Activated CD4-positive, alpha-beta memory T cell treated with anti-CD3 and anti-CD28 coated beads, Interleukin-2, amount 10 ng/mL, durations not matched to agents 7 days and 5 days (primary cell): Measurements from ENCODE around the gene UBA52. TPM values are rescaled to one million over a fixed set of nuclear protein-coding genes. Genes with fewer than 3 reads are reported as not detected.
A peak's percentile ranks its signal among the peaks of the same experiment; 100 is the strongest.
"Not testable (repeated sequence)": the region's sequence is repeated elsewhere in the genome, so short reads cannot be mapped to it uniquely, and the experiment has no call there.

ENCODE experiments used
- CTCF ChIA-PET: fragments of 350-600 bp; sonication (Branson Sonifier 250); formaldehyde crosslinking; loops from one replicate; lab custom pipeline; 2021; ENCODE audit warnings: antibody characterized with exemption, inconsistent platforms; lab: Charles Lee
- POLR2A ChIA-PET: fragments of 350-600 bp; sonication (Branson Sonifier 250); formaldehyde crosslinking; loops from one replicate; lab custom pipeline; 2021; ENCODE audit warnings: antibody characterized with exemption; lab: Charles Lee
- DNase-seq: peaks from one replicate; pipeline ENCODE4 v3.0.0-alpha.2; 2020
- H3K27ac Mint-ChIP-seq: one replicate; pipeline ENCODE4 v1.8.0; 2021; ENCODE audit warnings: mild to moderate bottlenecking, mixed read lengths
- H3K27me3 Mint-ChIP-seq: one replicate; pipeline ENCODE4 v1.8.0; 2021; ENCODE audit warnings: mixed read lengths
- H3K36me3 Mint-ChIP-seq: one replicate; pipeline ENCODE4 v1.8.0; 2021; ENCODE audit warnings: low read depth, mixed read lengths
- H3K4me1 Mint-ChIP-seq: one replicate; pipeline ENCODE4 v1.8.0; 2021; ENCODE audit warnings: mixed read lengths
- H3K4me3 Mint-ChIP-seq: one replicate; pipeline ENCODE4 v1.8.0; 2021; ENCODE audit warnings: mild to moderate bottlenecking, mixed read lengths
- H3K9me3 Mint-ChIP-seq: one replicate; pipeline ENCODE4 v1.8.0; 2021; ENCODE audit warnings: mixed read lengths
- total RNA-seq, 2 experiments: library from RNA; stranded (reverse); gene quantifications; one replicate each; pipeline ENCODE4 v1.2.3, GENCODE V29; 2021

The UBA52 gene
- total RNA-seq, 2 experiments from 2014 or later = 1,374 to 1,409 TPM

GRCh38 chr19:18538115-18538514, 33.5 kb upstream of the UBA52 start:
- DNase-seq = no peak
- no peaks in the 10 kb centered on the region for H3K27me3 Mint-ChIP-seq
- ChIA-PET POLR2A (interaction anchor here (1.4 to 1.5 kb wide), 2 partner anchors 15 to 19 kb away, joined by 3 read pairs; no protein-coding TSS in a partner anchor), CTCF (no interaction called here)
- no peak overlapping the region for H3K4me3 Mint-ChIP-seq
- peaks cover 45% of the 10 kb centered on the region for H3K36me3 Mint-ChIP-seq
- no peak overlapping the region for H3K27ac Mint-ChIP-seq
- peaks cover 18% of the 10 kb centered on the region for H3K4me1 Mint-ChIP-seq
- no peaks in the 10 kb centered on the region for H3K9me3 Mint-ChIP-seq

GRCh38 chr19:18539372-18539771, 32.3 kb upstream of the UBA52 start:
- no peak overlapping the region for H3K4me3 Mint-ChIP-seq

GRCh38 chr19:18540200-18540599, 31.5 kb upstream of the UBA52 start:
- H3K9me3 Mint-ChIP-seq, H3K27me3 Mint-ChIP-seq, H3K27ac Mint-ChIP-seq, H3K4me3 Mint-ChIP-seq, DNase-seq: not testable (repeated sequence)
- CTCF ChIA-PET = interaction anchor here (0.6 kb wide), 1 partner anchor 26 kb away, joined by 3 read pairs; no protein-coding TSS in a partner anchor
- POLR2A ChIA-PET = interaction anchor here (1.1 to 1.2 kb wide), 2 partner anchors 18 to 31 kb away, joined by 4 read pairs; partner anchors contain the start of genes KXD1 and UBA52
- H3K36me3 Mint-ChIP-seq = peaks cover 42% of the 10 kb centered on the region
- peaks cover 31% of the 10 kb centered on the region for H3K4me1 Mint-ChIP-seq

More at GRCh38 chr19:18539372-18539771, 32.3 kb upstream of the UBA52 start:
- no peak overlapping the region for H3K27ac Mint-ChIP-seq
- ChIA-PET POLR2A (interaction anchor here (1.1 to 1.2 kb wide), 2 partner anchors 18 to 32 kb away, joined by 4 read pairs; partner anchors contain the start of genes KXD1 and UBA52), CTCF (interaction anchor here (0.7 kb wide), 1 partner anchor 56 kb away, joined by 6 read pairs; no protein-coding TSS in a partner anchor)
- DNase-seq = no peak
- H3K9me3 Mint-ChIP-seq = no peaks in the 10 kb centered on the region
- peaks cover 25% of the 10 kb centered on the region for H3K4me1 Mint-ChIP-seq
- peaks cover 43% of the 10 kb centered on the region for H3K36me3 Mint-ChIP-seq
- no peaks in the 10 kb centered on the region for H3K27me3 Mint-ChIP-seq

- H3K27me3 Mint-ChIP-seq = no peaks in the 10 kb centered on the region
- peak overlapping the region; percentile 43 for H3K4me3 Mint-ChIP-seq
- ChIA-PET POLR2A (interaction anchor here (0.7 to 5.3 kb wide), 7 partner anchors 9 to 378 kb away, joined by 3 to 38 read pairs (median 6); partner anchors contain the start of genes COPE, DDX49, KXD1 and REX1BD), CTCF (interaction anchor here (1.6 to 4.1 kb wide), 2 partner anchors 17 to 47 kb away, joined by 4 to 30 read pairs; partner anchors contain the start of gene REX1BD)
- H3K9me3 Mint-ChIP-seq = no peaks in the 10 kb centered on the region
- H3K4me1 Mint-ChIP-seq = peaks cover 31% of the 10 kb centered on the region
- DNase-seq = peak; percentile 22
- H3K36me3 Mint-ChIP-seq = peaks cover 39% of the 10 kb centered on the region
- H3K27ac Mint-ChIP-seq = peak overlapping the region; percentile 48
Observed at GRCh38 chr19:18541258-18541991, 30.2 kb upstream of the UBA52 start.

- H3K27ac Mint-ChIP-seq = peak overlapping the region; percentile 84
- peaks cover 31% of the 10 kb centered on the region for H3K4me1 Mint-ChIP-seq
- peaks cover 34% of the 10 kb centered on the region for H3K36me3 Mint-ChIP-seq
- ChIA-PET CTCF (interaction anchor here (0.7 to 4.1 kb wide), 5 partner anchors 16 to 305 kb away, joined by 3 to 30 read pairs (median 4); partner anchors contain the start of gene REX1BD), POLR2A (interaction anchor here (0.7 to 5.3 kb wide), 7 partner anchors 10 to 377 kb away, joined by 3 to 38 read pairs (median 6); partner anchors contain the start of genes COPE, DDX49, KXD1 and REX1BD)
- no peaks in the 10 kb centered on the region for H3K9me3 Mint-ChIP-seq
- DNase-seq = peak; percentile 19
- H3K4me3 Mint-ChIP-seq = peak overlapping the region; percentile 86
- H3K27me3 Mint-ChIP-seq = no peaks in the 10 kb centered on the region
Observed at GRCh38 chr19:18541992-18542940, 29.4 kb upstream of the UBA52 start.

- Mint-ChIP-seq H3K36me3 (peaks cover 25% of the 10 kb centered on the region), H3K27ac (peak within 1 kb of the TSS; percentile 98), H3K27me3 (no peaks in the 10 kb centered on the region), H3K4me3 (peak within 1 kb of the TSS; percentile 95), H3K9me3 (no peaks in the 10 kb centered on the region), H3K4me1 (peaks cover 31% of the 10 kb centered on the region)
- ChIA-PET CTCF (interaction anchor here (0.7 to 4.1 kb wide), 5 partner anchors 13 to 304 kb away, joined by 3 to 30 read pairs (median 14); partner anchors contain the start of genes KXD1, REX1BD and UBA52), POLR2A (interaction anchor here (0.6 to 5.4 kb wide), 20 partner anchors 11 to 376 kb away, joined by 3 to 80 read pairs (median 6); partner anchors contain the start of genes COPE, DDX49, ELL and KXD1)
- peak; percentile 96 for DNase-seq
Observed at GRCh38 chr19:18542941-18543813, 28.5 kb upstream of the UBA52 start, which contains the start of gene FKBP8. Gene FKBP8 (minus strand): TSS chr19:18543573. CDS start chr19:18541970, 1,603 bp downstream.

- Mint-ChIP-seq H3K4me3 (peak overlapping the region; percentile 95), H3K27ac (peak overlapping the region; percentile 98), H3K27me3 (no peaks in the 10 kb centered on the region), H3K9me3 (no peaks in the 10 kb centered on the region), H3K4me1 (peaks cover 31% of the 10 kb centered on the region), H3K36me3 (peaks cover 21% of the 10 kb centered on the region)
- DNase-seq = peak; percentile 87
- ChIA-PET POLR2A (interaction anchor here (0.6 to 5.4 kb wide), 19 partner anchors 10 to 376 kb away, joined by 3 to 80 read pairs (median 4); partner anchors contain the start of genes COPE, DDX49, ELL and KXD1), CTCF (interaction anchor here (0.8 to 4.1 kb wide), 6 partner anchors 12 to 304 kb away, joined by 3 to 30 read pairs (median 8); partner anchors contain the start of genes KXD1, REX1BD and UBA52)
Observed at GRCh38 chr19:18543814-18544475, 27.7 kb upstream of the UBA52 start.

- CTCF ChIA-PET = no interaction called here
- no peaks in the 10 kb centered on the region for H3K9me3 Mint-ChIP-seq
- no peak overlapping the region for H3K4me3 Mint-ChIP-seq
- DNase-seq = no peak
- H3K27me3 Mint-ChIP-seq = no peaks in the 10 kb centered on the region
- H3K36me3 Mint-ChIP-seq = no peaks in the 10 kb centered on the region
- no peaks in the 10 kb centered on the region for H3K4me1 Mint-ChIP-seq
- no peak overlapping the region for H3K27ac Mint-ChIP-seq
- POLR2A ChIA-PET = no interaction called here
Observed at GRCh38 chr19:18551631-18552030, 20.0 kb upstream of the UBA52 start.

GRCh38 chr19:18557411-18558201, 14.1 kb upstream of the UBA52 start, which contains the start of gene KXD1:
Gene KXD1 (plus strand): TSS chr19:18557870. CDS start chr19:18562057, 4,187 bp downstream.
- Mint-ChIP-seq H3K9me3 (no peaks in the 10 kb centered on the region), H3K4me3 (peak within 1 kb of the TSS; percentile 95), H3K27ac (peak within 1 kb of the TSS; percentile 87), H3K4me1 (peaks cover 22% of the 10 kb centered on the region), H3K36me3 (peaks cover 25% of the 10 kb centered on the region), H3K27me3 (no peaks in the 10 kb centered on the region)
- peak; percentile 99 for DNase-seq
- ChIA-PET CTCF (interaction anchor here (0.6 to 3.8 kb wide), 16 partner anchors 10 to 698 kb away, joined by 3 to 29 read pairs (median 5); partner anchors contain the start of genes ELL, FKBP8 and UBA52), POLR2A (interaction anchor here (0.6 to 6.0 kb wide), 21 partner anchors 8 to 634 kb away, joined by 3 to 137 read pairs (median 4); partner anchors contain the start of genes BORCS8, COPE, DDX49 and ELL)

- H3K27ac Mint-ChIP-seq = peak overlapping the region; percentile 86
- H3K36me3 Mint-ChIP-seq = peaks cover 31% of the 10 kb centered on the region
- DNase-seq = no peak
Observed at GRCh38 chr19:18558202-18558555, 13.5 kb upstream of the UBA52 start.

More at GRCh38 chr19:18558202-18558555, 13.5 kb upstream of the UBA52 start:
- ChIA-PET CTCF (interaction anchor here (0.6 to 3.8 kb wide), 11 partner anchors 12 to 699 kb away, joined by 3 to 29 read pairs (median 4); partner anchors contain the start of genes ELL, FKBP8 and UBA52), POLR2A (interaction anchor here (0.6 to 6.0 kb wide), 20 partner anchors 7 to 362 kb away, joined by 3 to 137 read pairs (median 5); partner anchors contain the start of genes COPE, DDX49, ELL and FKBP8)
- Mint-ChIP-seq H3K4me3 (peak overlapping the region; percentile 95), H3K9me3 (no peaks in the 10 kb centered on the region), H3K4me1 (peaks cover 22% of the 10 kb centered on the region), H3K27me3 (no peaks in the 10 kb centered on the region)
